Ishikawa (cell line): ENCODE results near the gene TMEM132D.

Source experiments
- CREB1 ChIP-seq: IDR thresholded peaks from 2 replicates; pipeline ENCODE4 v1.6.1; 2012; ENCODE audit warnings: low read depth
- MAX ChIP-seq: IDR thresholded peaks from 2 replicates; pipeline ENCODE4 v1.6.1; 2012
- REST ChIP-seq: IDR thresholded peaks from 2 replicates; pipeline ENCODE4 v1.6.1; 2012; ENCODE audit warnings: low read depth, mild to moderate bottlenecking
- TAF1 ChIP-seq: IDR thresholded peaks from 2 replicates; pipeline ENCODE4 v1.6.1; 2012; ENCODE audit warnings: low read depth, mild to moderate bottlenecking

- no peak for TF ChIP-seq MAX
- no peak for TF ChIP-seq TAF1
- no peak for TF ChIP-seq REST
- TF ChIP-seq CREB1: no peak
These were observed 806.4 kb downstream of the TMEM132D start for GRCh38 chr12:129097451-129097850.
